HG03108 (cell line): ENCODE results near the gene BPGM.
"Not testable (repeated sequence)": the region's sequence is repeated elsewhere in the genome, so short reads cannot be mapped to it uniquely, and the experiment has no call there.

Experiments used
- ATAC-seq: cut with Tn5 transposase; IDR thresholded peaks from one replicate; pipeline ENCODE4 v1.9.1; 2021; ENCODE audit warnings: moderate library complexity; ENCODE audit not compliant: unreplicated experiment

BPGM gene

DNA sequence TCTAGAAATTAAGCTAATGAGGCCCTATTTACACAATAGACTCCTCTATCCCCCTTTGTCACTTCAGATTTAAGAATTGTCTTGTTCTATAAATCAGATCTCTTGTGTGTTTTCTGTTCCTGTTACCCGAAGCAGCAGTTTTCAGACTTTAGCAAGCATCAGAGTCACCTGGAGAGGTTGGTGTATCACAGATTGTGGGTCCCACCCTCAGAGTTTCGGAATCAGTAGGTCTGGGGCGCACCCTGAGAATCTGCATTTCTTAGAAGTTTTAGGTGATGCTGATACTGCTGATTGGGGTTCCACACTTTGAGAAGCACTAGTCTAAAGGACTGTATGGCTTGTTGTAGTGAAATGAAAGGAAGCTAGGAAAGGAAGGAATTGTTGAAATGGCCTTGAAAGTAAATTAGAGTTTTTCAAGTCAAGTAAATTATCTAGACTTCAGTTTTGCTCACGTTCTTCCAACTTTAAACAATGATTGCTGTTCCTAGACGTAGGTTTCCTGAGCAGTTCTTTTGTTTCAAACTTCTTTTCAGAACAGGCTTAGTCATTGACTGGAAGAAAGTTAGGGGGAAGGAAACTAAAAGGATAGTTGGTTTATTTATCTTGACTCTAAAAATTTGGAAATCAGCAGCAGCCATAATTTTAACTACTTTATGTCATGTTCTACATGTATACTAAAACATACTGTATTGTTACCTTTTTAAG is 15.7 kb downstream of the BPGM start:
- no peak for ATAC-seq

DNA sequence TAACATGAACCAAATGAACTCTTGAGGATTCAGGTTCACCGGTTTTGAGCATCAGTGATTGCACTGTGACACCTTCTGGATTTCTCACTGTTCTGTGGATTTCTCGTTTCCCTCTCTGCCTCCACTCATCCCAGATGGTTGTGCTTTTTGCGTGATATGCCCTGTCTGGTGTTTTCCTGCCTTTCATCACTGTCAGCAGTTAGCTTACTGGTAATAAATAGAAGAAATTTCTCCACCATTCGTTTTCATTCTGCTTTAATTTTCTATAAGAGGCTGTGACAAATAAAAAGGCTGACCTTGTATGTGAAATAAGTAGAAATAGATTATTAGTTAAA is 16.2 kb downstream of the BPGM start:
- ATAC-seq: no peak

DNA sequence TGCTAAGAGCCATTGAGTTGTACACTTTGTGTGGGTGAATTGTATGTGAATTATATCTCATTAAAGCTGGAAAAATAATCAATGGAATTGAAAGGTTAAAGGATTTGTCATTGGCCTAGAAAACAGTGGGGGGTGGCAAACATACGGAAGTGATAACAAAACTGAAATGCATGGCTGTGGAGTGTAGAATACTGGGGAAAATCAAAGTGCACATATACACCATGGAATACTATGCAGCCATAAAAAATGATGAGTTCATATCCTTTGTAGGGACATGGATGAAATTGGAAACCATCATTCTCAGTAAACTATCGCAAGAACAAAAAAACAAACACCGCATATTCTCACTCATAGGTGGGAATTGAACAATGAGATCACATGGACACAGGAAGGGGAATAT is 18.4 kb downstream of the BPGM start:
- not testable (repeated sequence) for ATAC-seq

DNA sequence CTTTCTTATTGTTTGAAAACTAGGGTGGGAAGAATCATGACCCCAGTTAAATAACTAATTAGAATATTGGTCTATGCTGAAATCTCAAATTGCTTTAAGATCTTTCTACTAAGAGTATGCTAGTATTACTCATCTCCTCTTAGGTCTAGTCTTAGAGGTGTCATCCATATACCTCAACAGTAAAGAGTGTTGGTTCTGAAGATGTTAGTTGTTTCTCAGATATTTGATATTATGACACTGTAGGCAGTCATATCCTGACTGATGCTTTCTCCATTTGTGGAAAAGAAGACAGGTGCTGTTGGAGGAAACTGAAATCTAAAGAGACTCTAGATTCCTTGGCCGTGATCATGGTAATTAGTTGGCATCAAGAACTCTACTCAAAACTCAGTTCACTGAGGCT is 21.2 kb downstream of the BPGM start:
- no peak for ATAC-seq

DNA sequence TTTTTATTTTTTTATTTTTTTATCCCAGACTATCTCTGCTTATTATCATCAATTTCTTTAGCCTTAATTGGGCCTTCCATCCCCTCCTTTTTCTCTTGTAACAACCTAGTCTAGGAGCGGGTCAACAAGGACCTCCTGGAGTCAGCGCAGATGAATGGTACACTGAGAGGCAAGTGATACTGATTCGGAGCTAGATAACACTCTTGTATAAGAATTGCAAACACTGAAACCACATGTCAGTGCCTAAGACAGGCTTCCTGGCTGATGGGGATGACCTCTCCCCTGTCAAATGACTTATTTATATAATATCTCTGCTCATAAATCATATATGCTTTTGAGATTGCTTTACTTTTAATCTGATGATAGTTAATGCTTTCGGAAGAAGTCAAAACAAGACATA is 22.7 kb downstream of the BPGM start:
- no peak for ATAC-seq

DNA sequence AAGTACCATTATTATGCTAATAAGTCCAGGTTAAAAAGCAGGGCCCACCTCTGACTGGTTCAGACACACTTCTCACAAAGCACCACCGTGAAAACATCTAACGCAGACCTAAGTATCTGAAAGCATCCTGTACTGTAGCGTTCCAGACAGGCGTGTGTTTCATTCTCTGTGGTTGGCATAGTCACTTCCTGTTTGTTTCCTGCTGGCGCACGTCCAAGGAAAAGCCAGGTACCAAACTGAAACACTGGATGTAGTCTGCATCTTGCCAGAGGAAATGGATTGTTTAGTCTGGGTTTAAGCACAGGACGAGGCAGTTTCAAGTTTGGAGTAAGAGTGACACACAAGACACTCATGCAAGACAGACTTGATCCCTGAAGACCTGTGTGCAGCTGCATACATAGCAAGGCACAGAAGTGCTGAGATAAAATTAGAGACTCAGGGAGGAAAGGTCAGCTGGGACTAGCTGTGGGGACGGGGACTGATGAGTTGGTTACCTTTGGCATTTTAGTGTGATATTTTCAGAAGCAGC is 23.3 kb downstream of the BPGM start:
- peak; percentile 72 for ATAC-seq

DNA sequence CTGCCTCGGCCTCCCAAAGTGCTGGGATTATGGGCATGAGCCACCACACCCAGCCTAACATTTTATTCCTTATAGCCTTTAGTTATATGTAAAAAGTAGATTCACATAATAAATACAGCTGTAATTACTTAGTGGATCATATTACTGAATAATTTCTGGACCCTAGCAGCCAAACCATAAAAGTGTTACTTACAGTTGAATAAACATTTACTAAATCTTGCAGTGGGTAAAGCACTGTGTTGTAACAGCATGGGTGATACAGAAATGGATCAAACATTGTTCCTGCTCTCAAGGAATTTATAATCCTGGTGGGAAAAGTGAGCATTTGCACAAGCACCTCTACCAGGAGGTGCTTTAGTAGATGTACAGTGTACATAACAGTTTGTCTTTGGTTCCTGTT is 25.0 kb downstream of the BPGM start:
- ATAC-seq: no peak

DNA sequence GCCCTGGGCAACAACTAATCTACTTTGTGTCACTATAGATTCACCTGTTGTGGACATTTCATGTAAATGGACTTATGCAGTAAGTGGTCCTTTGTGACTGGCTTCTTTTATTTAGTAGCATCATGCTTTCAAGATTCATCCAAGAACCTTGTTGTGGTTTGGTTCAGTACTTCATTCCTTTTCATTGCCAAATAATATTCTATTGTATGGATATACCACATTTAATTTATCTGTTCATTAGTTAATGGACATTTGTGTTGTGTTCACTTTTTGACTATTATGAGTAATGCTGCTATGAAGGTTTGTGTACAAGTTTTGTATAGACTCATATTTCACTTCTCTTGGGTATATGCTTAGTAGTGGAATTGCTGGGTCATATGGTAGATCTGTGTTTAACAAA is 27.8 kb downstream of the BPGM start:
- ATAC-seq: no peak

DNA sequence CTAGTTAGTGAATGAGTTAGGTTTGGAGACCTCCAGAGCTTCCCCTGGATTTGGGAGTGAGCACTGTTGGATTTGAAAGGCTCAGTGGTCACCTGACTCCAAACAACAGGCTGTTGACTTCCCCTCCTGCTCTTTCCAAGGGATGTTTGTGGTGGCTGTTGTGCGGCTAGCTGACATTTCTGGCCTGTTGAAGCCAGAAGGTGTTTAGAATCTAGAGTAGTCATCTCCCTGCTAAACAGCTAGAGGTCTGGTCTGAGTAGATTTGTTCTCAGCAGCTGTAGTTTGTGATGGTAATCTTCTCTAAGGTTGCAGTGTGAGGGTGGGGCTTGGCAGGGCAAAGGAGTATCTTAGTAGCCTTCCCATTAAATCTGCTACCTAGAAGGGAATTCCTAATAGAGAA is 30.1 kb downstream of the BPGM start:
- no peak for ATAC-seq

DNA sequence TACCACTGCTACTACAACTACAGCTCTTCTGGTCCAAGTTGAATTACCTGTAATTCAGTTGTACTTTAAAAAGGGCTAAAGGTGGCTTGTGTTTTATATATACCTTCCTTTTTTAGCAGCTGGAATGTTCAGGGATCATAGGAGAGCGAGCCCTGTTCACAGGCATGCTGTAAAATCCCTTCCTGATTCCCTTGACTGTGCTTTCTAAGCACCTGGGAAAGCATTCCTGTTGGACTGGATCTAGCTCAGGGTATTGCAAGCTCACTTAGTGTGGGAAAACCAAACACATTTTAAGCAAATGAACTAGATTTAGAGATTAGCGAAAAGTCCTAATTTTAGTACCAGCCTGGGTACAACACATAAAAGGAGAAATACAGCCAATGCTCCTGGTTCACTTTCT is 31.5 kb downstream of the BPGM start:
- ATAC-seq: no peak

DNA sequence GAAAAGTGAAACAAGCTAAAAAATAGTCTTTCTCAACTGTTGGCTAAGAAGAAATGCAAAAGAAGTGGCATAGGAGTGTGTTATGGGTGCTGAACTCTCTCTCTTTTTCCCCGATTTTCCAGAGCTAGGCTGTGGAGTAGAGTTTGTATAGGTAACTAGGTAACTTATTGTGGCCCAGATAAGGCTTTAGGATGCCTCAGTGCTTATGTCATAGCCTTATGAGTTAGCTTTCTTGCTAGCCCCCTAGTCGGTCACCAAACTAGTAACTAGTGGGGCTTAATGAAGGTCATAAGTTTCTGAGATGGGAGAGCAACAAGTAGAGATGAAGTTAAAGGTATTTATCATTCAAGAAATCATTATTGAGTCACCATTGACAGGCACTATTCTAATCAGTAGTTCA is 32.4 kb downstream of the BPGM start:
- no peak for ATAC-seq

DNA sequence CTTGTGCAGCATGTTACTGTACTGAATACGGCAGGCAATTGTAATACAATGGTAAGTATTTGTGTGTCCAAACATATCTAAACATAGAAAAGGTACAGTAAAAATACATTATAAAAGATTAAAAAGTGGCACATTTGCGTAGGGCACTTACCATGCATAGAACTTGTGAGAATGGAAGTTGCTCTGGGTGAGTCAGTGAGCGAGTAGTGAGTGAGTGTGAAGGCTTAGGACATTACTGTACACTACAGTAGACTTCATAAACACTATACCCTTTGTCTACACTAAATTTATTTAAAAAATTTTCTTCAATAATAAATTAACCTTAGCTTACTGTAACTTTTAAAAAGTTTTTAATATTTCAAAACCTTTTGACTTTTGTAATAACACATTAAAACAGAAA is 37.5 kb downstream of the BPGM start:
- ATAC-seq: no peak

DNA sequence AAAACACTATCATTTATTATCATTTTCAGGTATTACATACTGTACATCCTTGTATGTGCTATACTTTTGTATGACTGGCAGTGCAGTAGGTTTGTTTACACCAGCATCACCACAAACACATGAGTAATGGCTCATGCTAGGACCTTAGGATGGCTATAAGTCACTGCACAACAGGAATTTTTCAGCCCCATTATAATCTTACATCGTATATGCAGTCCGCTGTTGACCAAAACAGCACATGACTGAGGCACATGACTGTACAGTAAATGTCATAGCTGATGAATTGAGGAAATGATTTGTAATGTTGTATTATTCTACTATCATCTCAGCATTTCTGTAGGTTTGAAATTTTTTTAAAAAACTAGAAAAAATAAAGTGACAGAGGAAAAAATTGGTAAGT is 38.6 kb downstream of the BPGM start:
- ATAC-seq: no peak

DNA sequence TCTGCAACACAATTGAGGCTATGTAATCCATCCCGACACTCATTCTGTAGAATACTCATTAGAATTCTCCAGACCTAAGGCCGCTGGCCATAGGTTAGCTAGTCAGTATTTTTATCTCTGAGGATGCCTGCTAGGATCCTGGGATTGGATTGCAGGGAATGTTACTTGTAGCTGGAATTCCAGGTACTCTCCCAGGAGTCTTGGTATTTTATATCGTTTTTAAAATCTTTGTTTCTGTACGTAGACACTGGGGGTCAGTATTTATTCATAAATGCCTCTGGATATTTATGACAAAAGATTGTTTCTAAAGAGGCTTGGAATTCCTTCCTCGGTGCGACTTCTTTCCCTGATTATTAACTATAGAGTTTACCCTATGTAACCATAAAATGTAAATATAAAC is 40.1 kb downstream of the BPGM start:
- ATAC-seq: no peak

DNA sequence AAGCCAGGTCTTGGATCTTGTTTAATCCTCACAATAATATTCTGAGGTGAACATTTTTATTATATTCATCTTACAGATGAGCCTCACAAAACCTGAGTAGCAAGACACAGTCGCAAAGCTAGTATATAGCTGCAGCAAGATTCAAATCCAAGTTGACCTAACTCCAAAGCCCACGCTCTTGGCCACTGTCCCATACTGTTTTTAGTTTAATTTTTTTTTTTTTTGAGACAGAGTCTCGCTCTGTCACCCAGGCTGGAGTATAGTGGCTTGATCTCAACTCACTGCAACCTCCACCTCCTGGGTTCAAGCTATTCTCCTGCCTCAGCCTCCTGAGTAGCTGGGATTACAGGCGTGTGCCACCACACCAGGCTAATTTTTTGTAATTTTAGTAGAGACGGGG is 42.9 kb downstream of the BPGM start:
- not testable (repeated sequence) for ATAC-seq

DNA sequence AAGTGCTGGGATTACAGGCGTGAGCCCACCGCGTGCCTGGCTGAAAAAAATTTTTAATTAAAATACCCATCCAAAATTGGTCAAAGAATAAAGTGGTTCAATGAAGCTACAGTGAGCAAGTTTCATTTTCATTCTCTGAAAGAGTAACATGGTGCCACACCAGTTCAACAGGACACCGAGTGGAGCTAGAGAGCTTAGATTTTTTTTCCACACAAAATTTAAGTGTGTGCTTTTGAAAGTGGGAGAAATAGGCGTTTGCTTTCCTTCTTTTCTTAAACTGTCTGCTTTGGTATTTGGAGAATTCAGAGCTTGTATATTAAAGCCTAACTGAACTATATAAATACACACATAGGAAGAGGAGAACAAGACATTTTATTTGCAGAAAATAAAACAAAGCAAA is 43.4 kb downstream of the BPGM start:
- no peak for ATAC-seq

DNA sequence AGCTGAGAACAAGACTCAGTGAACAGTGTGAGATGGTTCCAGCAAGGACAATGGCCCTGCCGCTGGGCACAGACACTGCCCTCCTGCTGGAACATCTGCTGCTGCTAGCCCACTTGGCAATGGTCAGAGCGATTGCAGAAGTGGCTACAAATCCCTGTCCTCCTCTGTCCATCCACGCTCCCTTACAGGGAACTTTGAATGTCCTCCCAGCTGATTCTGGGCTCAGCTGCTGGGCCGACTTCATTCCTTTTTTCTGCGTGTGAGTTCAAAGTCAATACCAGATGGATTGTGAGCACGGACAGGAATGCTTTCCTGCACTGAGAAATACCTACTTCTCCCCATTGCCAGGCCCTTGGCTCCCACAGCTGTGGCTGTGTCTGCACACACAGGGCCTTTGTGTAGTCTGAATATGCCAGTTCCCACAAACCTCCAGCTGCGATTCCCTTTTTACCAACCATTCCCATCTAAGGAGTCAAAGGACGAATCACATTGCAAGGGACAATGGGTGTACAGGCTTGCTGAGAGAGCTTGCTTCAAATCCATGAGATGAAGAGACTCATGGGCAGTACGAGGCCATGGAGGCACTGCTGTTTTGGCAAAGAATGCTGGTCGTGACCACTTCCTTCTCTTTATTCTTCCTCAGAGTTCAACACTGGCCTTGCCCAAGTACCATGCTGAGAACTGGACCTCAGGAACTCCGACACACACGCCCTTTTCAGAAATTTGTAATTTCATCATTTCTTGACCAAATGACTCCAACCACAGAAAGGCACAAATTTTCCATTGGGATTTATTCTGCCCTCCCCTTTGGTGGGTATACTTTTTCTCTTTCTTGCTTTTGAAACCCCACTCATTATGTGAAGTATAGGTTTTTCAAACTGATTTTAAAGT is 44.2 kb downstream of the BPGM start:
- no peak for ATAC-seq

DNA sequence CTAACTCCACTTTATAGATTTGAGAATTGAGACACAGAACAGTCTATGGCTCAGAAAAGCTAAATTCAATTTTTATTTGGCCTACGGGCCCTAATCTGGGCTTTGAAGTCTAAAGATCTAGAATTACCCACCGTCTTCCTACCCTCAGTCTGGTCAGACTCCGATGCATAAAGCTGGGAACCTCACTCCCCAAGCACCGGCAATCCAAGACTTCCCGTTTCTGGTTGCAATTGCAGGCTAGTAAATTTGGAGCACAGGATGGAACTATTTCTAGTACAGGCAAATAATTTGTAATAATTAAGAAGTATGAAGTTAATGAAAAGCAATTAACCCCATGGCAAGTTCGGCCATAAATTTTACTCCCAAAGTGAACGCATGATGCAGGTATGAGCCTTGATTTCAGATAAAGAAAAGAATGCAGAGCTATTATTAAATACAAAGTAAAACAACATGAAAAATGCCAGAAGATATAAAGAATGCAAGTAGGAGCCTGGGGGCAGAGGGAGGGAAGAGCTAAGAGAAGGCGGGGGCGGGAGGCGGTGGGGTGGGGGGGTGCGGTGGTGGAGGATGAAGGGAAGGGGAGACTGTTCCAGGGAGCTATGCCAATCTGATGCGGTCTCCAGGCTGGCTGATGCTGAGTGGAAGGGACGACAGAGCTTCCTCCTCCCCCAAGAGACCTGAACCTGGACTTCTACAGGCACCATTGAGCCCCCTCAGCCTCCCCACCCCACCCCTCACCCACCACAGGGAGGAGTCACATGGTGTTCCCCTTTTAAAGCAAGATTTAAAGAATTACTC is 45.1 kb downstream of the BPGM start:
- no peak for ATAC-seq

DNA sequence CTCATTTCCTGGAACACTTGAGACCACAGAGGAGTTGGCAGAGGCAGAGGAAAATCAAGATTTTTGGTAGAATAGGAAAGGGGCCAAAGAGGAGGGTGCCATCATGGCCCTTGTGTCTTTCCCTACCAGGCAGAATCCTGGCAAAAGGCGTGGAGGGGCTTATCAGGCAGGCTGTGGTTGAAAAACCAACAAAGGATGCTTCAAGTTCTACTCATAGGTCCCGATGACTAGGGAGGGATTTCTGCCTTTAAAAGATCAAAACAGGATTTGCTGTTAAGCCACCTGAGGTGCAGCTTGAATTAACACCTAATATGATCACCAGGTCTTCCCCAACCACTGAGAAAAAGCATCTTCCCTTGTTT is 45.7 kb downstream of the BPGM start:
- no peak for ATAC-seq

DNA sequence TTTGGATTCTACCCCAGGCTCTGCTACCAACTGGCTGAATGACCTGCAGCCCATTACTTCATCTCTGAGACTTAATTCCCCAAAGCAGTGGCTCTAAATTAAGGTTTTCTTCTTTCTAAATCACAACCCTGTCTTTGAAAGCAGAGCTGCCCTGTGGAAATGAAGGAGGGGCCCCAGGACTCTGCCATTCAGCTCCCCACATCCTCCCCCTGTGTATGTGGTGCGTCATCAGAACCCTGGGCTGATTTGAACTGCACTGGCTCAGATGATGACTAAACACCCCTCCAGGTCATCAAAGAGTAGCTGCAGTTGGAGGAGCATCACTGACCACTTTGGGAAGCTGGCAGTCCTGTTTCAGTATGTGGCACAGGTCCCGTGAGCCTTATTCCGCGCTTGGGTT is 46.6 kb downstream of the BPGM start:
- ATAC-seq: no peak

DNA sequence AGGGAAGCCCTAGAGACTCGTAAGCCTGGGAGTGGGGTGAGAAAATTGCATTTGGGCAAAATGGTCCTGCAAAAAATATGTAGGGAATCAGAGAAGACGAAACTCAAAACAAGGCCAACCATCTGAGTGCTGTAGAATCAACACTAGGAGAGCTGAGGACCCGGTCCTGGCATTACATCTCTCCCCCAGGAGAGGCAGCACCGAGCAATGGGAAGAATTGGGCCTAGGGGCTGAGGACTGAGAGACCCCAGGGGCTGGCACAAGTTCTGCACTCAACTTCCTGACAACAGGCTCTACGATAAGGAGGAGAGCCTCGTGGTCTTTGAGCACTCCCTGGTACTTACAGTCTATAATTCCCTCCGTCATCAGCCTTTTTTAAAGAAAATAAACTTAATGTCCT is 47.6 kb downstream of the BPGM start:
- ATAC-seq: no peak

DNA sequence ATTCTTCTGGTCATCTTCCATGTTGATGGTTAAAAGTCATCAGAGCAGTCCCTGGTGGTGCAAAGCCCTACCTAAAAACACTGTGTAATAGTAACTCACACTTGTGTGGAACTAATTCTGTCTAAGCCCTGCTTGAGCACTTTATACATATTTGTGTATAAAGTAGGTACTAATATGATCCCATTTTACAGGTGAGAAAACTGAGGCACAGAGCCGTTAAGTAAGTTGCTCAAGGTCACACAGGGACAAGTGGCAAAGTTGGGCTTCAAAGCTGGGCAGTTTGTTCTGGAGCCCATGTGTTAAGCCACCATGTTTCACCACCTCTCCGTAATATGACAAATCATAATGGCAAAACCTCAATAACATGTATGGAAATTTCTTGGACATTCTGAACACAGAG is 48.1 kb downstream of the BPGM start:
- ATAC-seq: no peak
